Measurements from ENCODE around the gene RRAGC. TPM values are rescaled to one million over a fixed set of nuclear protein-coding genes. Genes with fewer than 3 reads are reported as not detected.
A peak's percentile ranks its signal among the peaks of the same experiment; 100 is the strongest.

RRAGC gene, protein sequence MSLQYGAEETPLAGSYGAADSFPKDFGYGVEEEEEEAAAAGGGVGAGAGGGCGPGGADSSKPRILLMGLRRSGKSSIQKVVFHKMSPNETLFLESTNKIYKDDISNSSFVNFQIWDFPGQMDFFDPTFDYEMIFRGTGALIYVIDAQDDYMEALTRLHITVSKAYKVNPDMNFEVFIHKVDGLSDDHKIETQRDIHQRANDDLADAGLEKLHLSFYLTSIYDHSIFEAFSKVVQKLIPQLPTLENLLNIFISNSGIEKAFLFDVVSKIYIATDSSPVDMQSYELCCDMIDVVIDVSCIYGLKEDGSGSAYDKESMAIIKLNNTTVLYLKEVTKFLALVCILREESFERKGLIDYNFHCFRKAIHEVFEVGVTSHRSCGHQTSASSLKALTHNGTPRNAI
- 17.2 TPM for total RNA-seq
- 10 to 100 TPM in 1 of 4 donors, 1 to 10 TPM in 3; 6.1 to 10.5 (median 8.1) TPM for polyA plus RNA-seq

GRCh38 chr1:38859561-38860453 lies at the start of gene RRAGC:
RRAGC (minus strand) TSS chr1:38859772; CDS start chr1:38859646, 126 bp downstream.
- ATAC-seq (ENCODE audit: low read depth in 2 of 2), result peak; percentile 99

GRCh38 chr1:38908821-38909220 lies 49.2 kb upstream of the RRAGC start:
- no peaks in the 10 kb centered on the region for H3K27me3 Mint-ChIP-seq
- no peaks in the 10 kb centered on the region for H3K4me1 ChIP-seq (ENCODE audit: control insufficient read depth, insufficient read depth, low read length, poor library complexity, severe bottlenecking)
- no peak overlapping the region for H3K4me3 ChIP-seq (ENCODE audit: low read depth, low read length)
- H3K27ac Mint-ChIP-seq, result no peak overlapping the region
- no peak overlapping the region for H3K27ac ChIP-seq (ENCODE audit: insufficient read depth, low read length, poor library complexity, severe bottlenecking)
- H3K36me3 ChIP-seq (ENCODE audit: control insufficient read depth, insufficient read depth, low read length), result no peaks in the 10 kb centered on the region
- H3K27me3 ChIP-seq (ENCODE audit: control insufficient read depth, insufficient read depth, low read length), result no peaks in the 10 kb centered on the region
- ATAC-seq (ENCODE audit: low read depth in 2 of 2) (no peak), DNase-seq (no peak)
- no peak overlapping the region for H3K4me3 Mint-ChIP-seq
- H3K36me3 Mint-ChIP-seq, result no peaks in the 10 kb centered on the region
- peaks cover 0 to 5% (median 0%) of the 10 kb centered on the region in 7 donors for H3K9me3 Mint-ChIP-seq
- H3K9me3 ChIP-seq (ENCODE audit: control insufficient read depth in 2 of 2, low read length in 2 of 2), result peaks cover 4 to 10% of the 10 kb centered on the region in 2 experiments
- H3K4me1 Mint-ChIP-seq, result no peaks in the 10 kb centered on the region

More at GRCh38 chr1:38859561-38860453, at the start of gene RRAGC:
- H3K36me3 Mint-ChIP-seq, result peaks cover 9% of the 10 kb centered on the region
- DNase-seq, result peak; percentile 97 to 99 (median 98)
- H3K27ac ChIP-seq (ENCODE audit: insufficient read depth, low read length, poor library complexity, severe bottlenecking), result peak within 1 kb of the TSS; percentile 73
- H3K27me3 Mint-ChIP-seq, result no peaks in the 10 kb centered on the region
- H3K4me3 ChIP-seq (ENCODE audit: low read depth, low read length), result peak within 1 kb of the TSS; percentile 96
- H3K4me1 ChIP-seq (ENCODE audit: control insufficient read depth, insufficient read depth, low read length, poor library complexity, severe bottlenecking), result peaks cover 41% of the 10 kb centered on the region
- no peaks in the 10 kb centered on the region for H3K9me3 Mint-ChIP-seq
- H3K27ac Mint-ChIP-seq, result peak within 1 kb of the TSS; percentile 94 to 95 (median 94)
- peaks cover 25 to 82% (median 54%) of the 10 kb centered on the region in 4 donors for H3K4me1 Mint-ChIP-seq
- peaks cover 26% of the 10 kb centered on the region for H3K36me3 ChIP-seq (ENCODE audit: control insufficient read depth, insufficient read depth, low read length)
- H3K27me3 ChIP-seq (ENCODE audit: control insufficient read depth, insufficient read depth, low read length), result no peaks in the 10 kb centered on the region
- peak within 1 kb of the TSS; percentile 90 to 100 (median 94) for H3K4me3 Mint-ChIP-seq
- H3K9me3 ChIP-seq (ENCODE audit: control insufficient read depth in 2 of 2, low read length in 2 of 2), result no peaks in the 10 kb centered on the region

DNA sequence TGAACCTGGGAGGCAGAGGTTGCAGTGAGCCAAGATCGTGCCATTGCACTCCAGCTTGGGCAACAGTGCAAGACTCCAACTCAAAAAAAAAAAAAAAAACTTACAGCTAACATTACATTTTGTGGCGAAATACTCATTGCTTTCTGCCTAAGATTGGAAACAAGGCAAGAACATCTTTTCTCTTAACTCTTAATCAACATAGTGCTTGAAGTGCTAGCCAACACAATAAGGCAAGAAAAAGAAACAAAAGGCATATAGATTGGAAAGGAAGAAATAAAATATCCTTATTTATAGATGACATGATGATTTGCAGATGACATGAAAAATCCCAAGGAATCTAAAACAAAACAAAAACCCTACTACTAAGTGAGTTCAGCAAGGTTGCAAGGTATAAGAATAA lies 46.4 kb upstream of the RRAGC start:
- Histone ChIP-seq H3K27me3 (ENCODE audit: control insufficient read depth, insufficient read depth, low read length) (no peaks in the 10 kb centered on the region), H3K4me3 (ENCODE audit: low read depth, low read length) (no peak overlapping the region), H3K27ac (ENCODE audit: insufficient read depth, low read length, poor library complexity, severe bottlenecking) (no peak overlapping the region), H3K9me3 (ENCODE audit: control insufficient read depth in 2 of 2, low read length in 2 of 2) (peaks cover 4 to 10% of the 10 kb centered on the region in 2 experiments), H3K4me1 (ENCODE audit: control insufficient read depth, insufficient read depth, low read length, poor library complexity, severe bottlenecking) (no peaks in the 10 kb centered on the region), H3K36me3 (ENCODE audit: control insufficient read depth, insufficient read depth, low read length) (no peaks in the 10 kb centered on the region)
- H3K4me1 Mint-ChIP-seq, result no peaks in the 10 kb centered on the region
- H3K9me3 Mint-ChIP-seq, result peaks cover 0 to 5% (median 0%) of the 10 kb centered on the region in 7 donors
- no peak overlapping the region for H3K27ac Mint-ChIP-seq
- H3K27me3 Mint-ChIP-seq, result no peaks in the 10 kb centered on the region
- no peak overlapping the region for H3K4me3 Mint-ChIP-seq
- DNase-seq (no peak), ATAC-seq (ENCODE audit: low read depth in 2 of 2) (no peak)
- no peaks in the 10 kb centered on the region for H3K36me3 Mint-ChIP-seq

DNA sequence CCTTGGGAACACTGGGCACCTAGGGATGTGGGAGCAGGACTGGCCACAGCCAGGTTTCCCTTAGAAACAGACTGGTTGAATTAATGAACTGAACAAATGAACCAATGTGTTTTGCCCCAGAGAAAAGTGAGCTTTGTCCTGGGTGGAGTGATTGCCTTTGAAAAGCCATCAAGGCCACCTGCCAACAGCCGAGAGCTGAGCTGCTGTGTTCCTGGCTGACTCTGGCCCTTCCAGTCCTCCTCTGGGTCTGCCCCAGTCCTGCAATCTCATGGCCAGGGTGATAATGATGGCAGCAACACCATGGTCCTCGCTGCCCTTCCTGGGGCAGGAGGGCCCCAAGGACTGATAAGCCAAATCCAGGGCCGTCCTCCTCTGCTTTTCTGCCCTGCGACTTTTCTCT lies 40.0 kb upstream of the RRAGC start:
- Mint-ChIP-seq H3K27me3 (no peaks in the 10 kb centered on the region), H3K36me3 (no peaks in the 10 kb centered on the region), H3K4me3 (no peak overlapping the region), H3K27ac (no peak overlapping the region), H3K9me3 (no peaks in the 10 kb centered on the region), H3K4me1 (no peaks in the 10 kb centered on the region)
- Histone ChIP-seq H3K4me1 (ENCODE audit: control insufficient read depth, insufficient read depth, low read length, poor library complexity, severe bottlenecking) (no peaks in the 10 kb centered on the region), H3K9me3 (ENCODE audit: control insufficient read depth in 2 of 2, low read length in 2 of 2) (no peaks in the 10 kb centered on the region), H3K27me3 (ENCODE audit: control insufficient read depth, insufficient read depth, low read length) (no peaks in the 10 kb centered on the region), H3K4me3 (ENCODE audit: low read depth, low read length) (no peak overlapping the region), H3K27ac (ENCODE audit: insufficient read depth, low read length, poor library complexity, severe bottlenecking) (no peak overlapping the region), H3K36me3 (ENCODE audit: control insufficient read depth, insufficient read depth, low read length) (no peaks in the 10 kb centered on the region)
- ATAC-seq (ENCODE audit: low read depth in 2 of 2), result no peak
- DNase-seq, result no peak

- H3K4me3 ChIP-seq (ENCODE audit: low read depth, low read length), result no peak overlapping the region
Observed at GRCh38 chr1:38898653-38899230, 39.2 kb upstream of the RRAGC start.

DNA sequence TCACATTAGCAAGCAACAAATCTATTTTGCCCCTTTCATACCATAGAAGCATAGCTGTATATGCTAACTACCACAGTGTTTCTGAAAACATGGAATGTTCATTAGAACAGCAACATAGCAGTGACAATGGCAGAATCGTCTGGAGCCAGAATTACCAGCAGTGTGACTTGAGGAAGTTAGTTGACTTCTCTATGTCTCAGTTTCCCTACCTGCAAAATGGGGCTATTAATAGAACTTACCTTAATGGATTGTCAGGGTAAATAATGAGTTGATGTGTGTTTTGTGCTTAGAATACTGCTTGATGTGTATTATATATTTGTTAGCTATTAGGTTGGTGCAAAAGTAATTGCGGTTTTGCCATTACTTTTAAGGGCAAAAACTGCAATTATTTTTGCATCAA lies 36.6 kb upstream of the RRAGC start:
- H3K9me3 ChIP-seq (ENCODE audit: control insufficient read depth in 2 of 2, low read length in 2 of 2), result no peaks in the 10 kb centered on the region
- Mint-ChIP-seq H3K9me3 (no peaks in the 10 kb centered on the region), H3K27ac (no peak overlapping the region), H3K27me3 (no peaks in the 10 kb centered on the region), H3K4me1 (no peaks in the 10 kb centered on the region), H3K36me3 (no peaks in the 10 kb centered on the region), H3K4me3 (no peak overlapping the region)
- no peak overlapping the region for H3K4me3 ChIP-seq (ENCODE audit: low read depth, low read length)
- no peak for ATAC-seq (ENCODE audit: low read depth in 2 of 2)
- H3K36me3 ChIP-seq (ENCODE audit: control insufficient read depth, insufficient read depth, low read length), result no peaks in the 10 kb centered on the region
- no peaks in the 10 kb centered on the region for H3K27me3 ChIP-seq (ENCODE audit: control insufficient read depth, insufficient read depth, low read length)
- H3K4me1 ChIP-seq (ENCODE audit: control insufficient read depth, insufficient read depth, low read length, poor library complexity, severe bottlenecking), result no peaks in the 10 kb centered on the region
- no peak for DNase-seq
- no peak overlapping the region for H3K27ac ChIP-seq (ENCODE audit: insufficient read depth, low read length, poor library complexity, severe bottlenecking)

More at GRCh38 chr1:38898653-38899230, 39.2 kb upstream of the RRAGC start:
- H3K27me3 Mint-ChIP-seq, result no peaks in the 10 kb centered on the region
- no peaks in the 10 kb centered on the region for H3K27me3 ChIP-seq (ENCODE audit: control insufficient read depth, insufficient read depth, low read length)
- no peak overlapping the region for H3K27ac ChIP-seq (ENCODE audit: insufficient read depth, low read length, poor library complexity, severe bottlenecking)
- H3K9me3 Mint-ChIP-seq, result no peaks in the 10 kb centered on the region
- H3K36me3 ChIP-seq (ENCODE audit: control insufficient read depth, insufficient read depth, low read length), result no peaks in the 10 kb centered on the region
- no peak overlapping the region for H3K4me3 Mint-ChIP-seq
- no peaks in the 10 kb centered on the region for H3K36me3 Mint-ChIP-seq
- ATAC-seq (ENCODE audit: low read depth in 2 of 2) (no peak), DNase-seq (no peak)
- no peaks in the 10 kb centered on the region for H3K9me3 ChIP-seq (ENCODE audit: control insufficient read depth in 2 of 2, low read length in 2 of 2)
- no peaks in the 10 kb centered on the region for H3K4me1 ChIP-seq (ENCODE audit: control insufficient read depth, insufficient read depth, low read length, poor library complexity, severe bottlenecking)
- H3K27ac Mint-ChIP-seq, result no peak overlapping the region
- H3K4me1 Mint-ChIP-seq, result no peaks in the 10 kb centered on the region

DNA sequence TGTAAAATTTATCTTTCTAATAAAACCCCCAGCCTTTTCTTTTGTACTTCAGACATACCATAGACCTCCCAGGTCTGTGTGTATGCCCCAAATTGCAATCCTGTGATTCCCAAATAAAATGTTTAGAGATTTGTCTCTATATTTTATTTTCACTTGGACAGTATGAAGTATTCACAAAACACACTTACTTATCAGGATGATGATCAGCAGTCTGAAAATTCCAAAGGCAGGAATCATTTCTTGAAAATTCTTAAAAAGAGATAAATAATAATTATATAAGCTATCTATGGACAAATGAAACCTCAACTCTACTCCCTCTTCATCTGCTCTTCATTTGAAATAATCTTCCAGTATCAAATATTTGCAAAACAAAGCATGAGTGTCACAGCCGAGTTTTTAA lies 33.4 kb upstream of the RRAGC start:
- H3K9me3 Mint-ChIP-seq, result no peaks in the 10 kb centered on the region
- no peak for ATAC-seq (ENCODE audit: low read depth in 2 of 2)
- H3K27ac Mint-ChIP-seq, result no peak overlapping the region
- Histone ChIP-seq H3K4me3 (ENCODE audit: low read depth, low read length) (no peak overlapping the region), H3K27me3 (ENCODE audit: control insufficient read depth, insufficient read depth, low read length) (no peaks in the 10 kb centered on the region), H3K36me3 (ENCODE audit: control insufficient read depth, insufficient read depth, low read length) (no peaks in the 10 kb centered on the region), H3K27ac (ENCODE audit: insufficient read depth, low read length, poor library complexity, severe bottlenecking) (no peak overlapping the region), H3K4me1 (ENCODE audit: control insufficient read depth, insufficient read depth, low read length, poor library complexity, severe bottlenecking) (no peaks in the 10 kb centered on the region), H3K9me3 (ENCODE audit: control insufficient read depth in 2 of 2, low read length in 2 of 2) (no peaks in the 10 kb centered on the region)
- no peak overlapping the region for H3K4me3 Mint-ChIP-seq
- no peak for DNase-seq
- H3K4me1 Mint-ChIP-seq, result no peaks in the 10 kb centered on the region
- no peaks in the 10 kb centered on the region for H3K36me3 Mint-ChIP-seq
- no peaks in the 10 kb centered on the region for H3K27me3 Mint-ChIP-seq

All from CD4-positive, CD25-positive, alpha-beta regulatory T cell (primary cell).